CD4-positive, alpha-beta T cell treated with Interleukin-15 for 1 hour (primary cell): Measurements from ENCODE around the gene SEMA5A.
"Not testable (repeated sequence)": the region's sequence is repeated elsewhere in the genome, so short reads cannot be mapped to it uniquely, and the experiment has no call there.

ENCODE experiments used
- DNase-seq: peaks from one replicate; pipeline ENCODE4 v3.0.0-alpha.2; 2020

Gene SEMA5A

DNA sequence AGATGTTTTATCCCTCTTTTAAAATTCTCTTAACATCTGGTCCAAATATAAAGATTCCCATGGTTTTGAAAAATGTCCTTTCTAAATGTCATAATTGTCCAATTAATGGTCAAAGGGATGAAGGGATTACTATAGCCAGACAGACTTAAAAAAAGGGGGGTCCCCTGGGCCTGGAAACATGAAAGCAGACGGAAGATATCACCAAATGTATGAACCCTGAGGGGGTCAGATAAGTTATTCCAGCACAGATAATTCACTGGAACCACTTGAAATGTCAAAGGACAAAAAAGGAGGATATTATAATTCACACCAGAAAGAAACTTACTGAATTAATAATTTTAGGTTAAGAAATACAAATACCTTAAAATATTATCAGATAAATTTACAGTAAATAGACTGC is 155.8 kb downstream of the SEMA5A start:
- DNase-seq: no peak

- DNase-seq: no peak
These were observed 156.8 kb downstream of the SEMA5A start for GRCh38 chr5:9388941-9389674.

DNA sequence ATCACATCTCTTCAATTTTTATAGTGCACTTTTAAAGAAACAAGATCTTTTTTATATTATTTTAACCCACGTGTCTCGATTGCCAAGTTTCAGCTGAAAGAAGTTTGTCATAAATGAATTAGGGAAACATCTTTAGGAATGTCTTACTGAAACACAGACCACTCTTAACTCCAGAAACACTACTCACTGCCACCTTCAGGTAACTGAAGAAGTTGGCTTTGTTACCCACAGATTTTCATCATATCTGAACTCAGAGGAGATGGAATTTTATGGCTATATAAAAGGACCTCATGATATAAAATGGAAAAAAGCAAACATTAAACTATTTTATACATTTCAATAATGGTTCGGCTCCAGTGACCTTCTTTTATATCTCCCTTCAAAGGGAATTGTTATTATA is 158.0 kb downstream of the SEMA5A start:
- no peak for DNase-seq

DNA sequence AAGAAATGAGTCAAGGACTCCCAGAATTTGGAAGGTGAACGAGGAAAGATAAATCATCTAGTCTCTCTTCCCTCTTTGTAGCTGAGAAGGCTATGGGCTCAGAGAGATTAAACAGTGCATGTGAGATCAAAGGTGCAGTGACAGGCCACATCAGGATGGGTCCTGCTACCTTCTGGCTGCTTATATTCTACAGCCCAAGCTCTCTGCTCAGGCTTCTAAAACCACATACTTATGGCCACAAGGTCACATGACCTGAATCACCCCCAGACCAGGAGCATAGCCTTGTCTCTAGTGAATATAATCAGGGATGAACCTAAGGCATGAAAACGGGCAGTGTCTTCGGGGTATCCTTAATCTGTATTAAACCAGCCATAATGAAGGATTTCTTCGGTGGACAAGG is 158.9 kb downstream of the SEMA5A start:
- DNase-seq: no peak

DNA sequence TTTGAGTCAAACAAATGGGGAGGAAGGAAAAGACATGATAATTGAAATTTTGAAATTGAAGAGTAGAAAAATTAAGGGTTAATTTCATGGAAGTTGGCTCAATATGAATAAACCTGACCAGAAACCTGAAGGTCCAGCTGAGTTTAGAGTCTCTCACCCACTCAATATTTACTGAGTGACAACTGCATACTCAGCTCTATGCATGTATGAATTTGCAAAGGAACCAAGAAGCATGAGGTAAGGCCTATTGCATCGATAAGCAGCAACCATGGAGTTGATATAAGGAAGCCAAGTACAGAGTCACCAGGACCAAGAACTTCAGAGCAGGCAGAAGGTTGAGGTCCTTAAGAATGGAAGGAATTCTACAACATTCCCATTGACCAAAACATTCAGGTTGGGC is 163.4 kb downstream of the SEMA5A start:
- DNase-seq: no peak

DNA sequence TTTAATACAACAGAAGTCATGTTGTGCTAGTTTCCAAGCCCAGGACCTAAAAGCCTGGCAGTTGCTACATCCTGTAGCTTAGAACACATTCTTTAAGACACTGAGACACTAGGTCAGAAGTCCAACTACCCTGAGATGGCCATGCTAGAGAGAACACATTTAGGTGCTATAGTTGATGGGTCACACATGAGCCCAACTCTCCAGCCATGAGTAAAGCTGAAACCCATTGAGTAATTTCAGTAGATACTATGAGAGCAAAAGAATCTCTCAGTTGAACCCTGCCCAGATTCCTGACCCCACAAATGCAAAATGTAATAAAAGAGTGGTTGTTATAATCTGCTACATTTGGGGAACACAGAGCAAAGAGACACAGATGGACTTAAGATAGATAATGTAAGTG is 164.4 kb downstream of the SEMA5A start:
- no peak for DNase-seq

GRCh38 chr5:9380109-9380508 is 165.8 kb downstream of the SEMA5A start:
- DNase-seq: no peak

GRCh38 chr5:9376363-9377117 is 169.3 kb downstream of the SEMA5A start:
- DNase-seq: no peak

DNA sequence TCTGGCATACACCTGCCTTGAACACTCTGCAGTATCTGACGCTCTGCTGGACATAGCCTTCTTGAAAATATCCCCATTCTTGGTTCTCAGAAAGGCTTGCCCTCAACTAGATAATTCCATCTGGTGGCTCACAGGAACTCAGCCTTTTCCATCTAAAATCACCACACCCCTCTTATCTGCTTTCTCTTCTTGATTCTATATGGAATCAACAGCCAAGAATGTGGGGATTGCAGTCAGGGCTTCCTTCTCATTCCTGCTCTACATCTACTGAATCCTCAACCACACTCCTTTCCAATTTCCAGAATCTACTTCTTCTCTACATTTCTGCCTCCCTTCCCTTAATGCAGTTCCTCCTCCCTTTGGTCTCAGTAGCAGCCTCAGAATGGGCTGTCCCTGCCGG is 170.1 kb downstream of the SEMA5A start:
- DNase-seq: no peak

GRCh38 chr5:9374025-9374424 is 171.8 kb downstream of the SEMA5A start:
- DNase-seq: no peak

GRCh38 chr5:9373571-9373970 is 172.3 kb downstream of the SEMA5A start:
- no peak for DNase-seq

DNA sequence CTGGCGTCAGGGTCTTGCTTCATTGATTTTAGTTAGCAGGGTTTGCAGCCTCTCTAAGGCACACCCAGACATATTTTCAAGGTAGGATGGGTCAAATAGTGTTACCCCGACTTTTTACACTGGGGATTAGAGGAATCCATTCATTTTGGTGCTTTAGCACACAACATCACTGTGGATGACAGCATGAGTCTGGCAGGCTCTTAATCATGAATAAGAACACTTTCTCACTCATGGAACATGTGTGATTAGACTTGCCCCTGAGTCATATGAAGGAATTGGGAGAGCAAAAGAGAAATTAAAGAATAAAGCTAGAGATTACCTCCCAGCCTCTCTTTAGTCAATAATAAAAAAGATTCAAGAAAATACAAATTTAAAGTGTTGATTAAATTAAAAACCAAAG is 175.6 kb downstream of the SEMA5A start:
- no peak for DNase-seq

GRCh38 chr5:9365512-9365911 is 180.4 kb downstream of the SEMA5A start:
- DNase-seq: no peak

GRCh38 chr5:9363449-9363848 is 182.4 kb downstream of the SEMA5A start:
- no peak for DNase-seq

GRCh38 chr5:9363026-9363425 is 182.8 kb downstream of the SEMA5A start:
- DNase-seq: no peak

GRCh38 chr5:9362600-9362999 is 183.3 kb downstream of the SEMA5A start:
- no peak for DNase-seq

DNA sequence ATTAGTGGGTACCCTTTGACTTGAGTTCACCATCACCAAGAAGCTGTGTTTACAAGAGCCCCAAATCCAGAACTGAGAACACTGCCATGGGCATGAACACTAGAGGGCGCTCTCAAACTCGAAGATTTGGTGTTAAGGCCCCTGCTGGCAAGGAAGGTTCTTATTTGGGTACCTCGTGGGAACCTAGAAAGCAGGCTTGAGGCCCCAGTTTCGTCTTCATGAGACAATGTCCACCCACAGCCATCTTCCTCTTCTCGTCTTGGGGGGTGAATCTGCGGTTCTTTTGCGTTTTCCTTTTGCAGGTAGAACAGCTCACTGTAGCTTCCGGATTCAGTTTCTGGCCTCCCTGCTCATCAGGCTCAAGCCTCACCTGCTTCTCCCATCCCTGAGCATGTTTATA is 184.0 kb downstream of the SEMA5A start:
- no peak for DNase-seq

DNA sequence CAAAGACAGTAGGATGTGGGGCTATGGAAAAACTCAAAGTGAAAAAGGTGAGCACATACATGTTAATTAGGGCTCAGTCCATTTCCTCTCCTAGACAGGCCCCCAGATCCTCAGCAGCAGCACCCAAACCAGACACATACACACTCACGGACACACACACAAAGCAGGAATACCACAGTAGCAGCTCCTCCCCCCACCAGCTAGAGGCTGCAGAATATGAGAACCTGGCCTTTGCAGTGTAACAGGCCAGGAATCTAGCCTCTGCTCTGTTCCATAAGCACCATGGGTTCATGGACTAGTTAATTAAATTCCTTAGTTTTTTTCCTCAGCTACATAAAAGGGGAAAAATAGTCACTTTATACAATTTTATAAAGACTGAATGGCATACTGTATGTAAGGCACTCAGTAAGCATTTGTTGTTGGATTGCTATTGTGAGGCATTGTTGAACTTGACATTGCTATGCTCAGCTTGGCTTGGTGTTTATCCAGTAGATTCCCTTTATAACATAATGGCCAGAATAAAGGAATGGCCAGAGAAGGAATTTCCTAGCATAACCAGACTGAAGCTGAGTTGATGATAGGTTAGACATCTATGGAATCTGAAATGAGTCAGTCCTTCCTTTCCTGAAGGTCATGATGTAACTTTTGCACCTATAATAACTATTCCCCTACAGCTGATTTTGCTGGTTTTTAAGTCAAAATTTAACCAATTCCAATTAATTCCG is 186.8 kb downstream of the SEMA5A start:
- DNase-seq: no peak

DNA sequence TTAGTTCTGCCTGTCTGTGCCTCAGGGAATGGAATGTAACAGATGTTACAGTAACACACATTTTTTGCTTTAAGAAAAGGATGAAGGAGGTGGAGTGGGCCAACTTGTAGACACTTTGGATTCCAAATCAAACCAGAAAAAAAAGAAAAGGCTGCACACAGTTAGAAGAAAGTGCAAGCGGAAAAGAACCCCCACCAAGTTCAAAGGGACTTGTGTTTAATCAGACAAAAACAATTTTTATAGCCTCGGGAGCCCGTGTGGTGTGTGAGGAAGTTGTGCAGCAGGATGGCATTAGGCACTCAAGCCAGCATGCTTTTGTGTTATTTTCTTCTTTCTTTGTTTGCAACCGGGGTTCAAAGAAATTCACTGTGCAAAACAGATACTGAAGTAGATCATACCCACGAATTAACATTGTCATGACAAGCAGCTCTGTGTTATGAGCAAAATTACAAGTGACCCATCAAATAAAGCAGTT is 189.5 kb downstream of the SEMA5A start:
- DNase-seq: no peak

DNA sequence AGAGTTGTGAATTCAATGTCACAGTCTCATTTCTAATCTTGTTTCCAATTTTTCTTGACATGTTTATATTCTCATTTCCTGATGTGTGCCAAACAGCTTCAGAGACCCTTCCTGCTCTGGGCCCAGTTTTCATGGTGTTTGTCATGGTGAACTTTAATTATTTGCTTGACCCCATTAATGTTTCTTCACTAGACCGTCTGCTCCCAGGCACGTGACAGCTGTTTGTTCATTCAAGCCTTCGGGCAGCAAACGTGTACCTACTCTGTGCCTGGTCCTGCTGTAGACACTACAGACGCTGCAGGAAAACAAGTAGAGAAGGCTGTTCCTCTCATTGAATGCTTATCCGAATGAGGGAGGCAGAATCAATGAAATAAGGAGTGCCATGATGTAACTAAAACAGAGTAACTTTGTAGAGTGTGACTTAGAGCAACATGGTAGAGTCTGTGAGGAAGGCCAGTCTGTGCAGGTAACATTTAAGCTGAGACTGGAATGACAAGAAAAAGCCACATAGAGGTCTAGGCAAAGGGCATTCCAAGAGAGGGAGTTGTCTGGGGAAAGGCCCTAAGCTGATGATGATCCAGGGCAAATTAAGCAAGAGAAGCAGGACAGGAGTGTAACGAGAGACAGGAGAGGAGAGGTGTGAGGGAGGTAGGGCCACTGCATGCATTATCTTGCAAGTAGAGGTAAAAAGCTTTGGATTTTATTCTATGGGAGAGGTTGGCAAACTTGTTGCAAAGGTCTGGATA is 191.4 kb downstream of the SEMA5A start:
- no peak for DNase-seq

- not testable (repeated sequence) for DNase-seq
These were observed 192.8 kb downstream of the SEMA5A start for GRCh38 chr5:9353048-9353447.

DNA sequence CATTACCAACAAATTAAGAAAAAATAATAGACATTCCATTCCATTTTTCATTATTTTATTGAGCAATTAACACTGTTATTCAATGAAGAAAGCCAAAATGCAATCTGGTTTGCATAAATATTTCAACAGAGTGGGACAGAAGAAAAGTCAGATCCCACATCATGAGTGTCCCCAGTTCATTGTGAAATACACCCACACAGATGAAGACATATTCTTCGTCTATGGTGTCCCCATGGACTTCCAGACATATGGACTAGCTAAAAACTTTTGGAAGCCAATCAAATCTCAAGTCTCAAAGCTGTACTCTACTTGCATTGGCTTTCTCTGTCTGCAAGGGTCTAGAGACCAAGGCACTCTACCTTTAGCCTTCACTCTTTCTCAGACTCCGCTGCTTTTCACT is 194.3 kb downstream of the SEMA5A start:
- no peak for DNase-seq

DNA sequence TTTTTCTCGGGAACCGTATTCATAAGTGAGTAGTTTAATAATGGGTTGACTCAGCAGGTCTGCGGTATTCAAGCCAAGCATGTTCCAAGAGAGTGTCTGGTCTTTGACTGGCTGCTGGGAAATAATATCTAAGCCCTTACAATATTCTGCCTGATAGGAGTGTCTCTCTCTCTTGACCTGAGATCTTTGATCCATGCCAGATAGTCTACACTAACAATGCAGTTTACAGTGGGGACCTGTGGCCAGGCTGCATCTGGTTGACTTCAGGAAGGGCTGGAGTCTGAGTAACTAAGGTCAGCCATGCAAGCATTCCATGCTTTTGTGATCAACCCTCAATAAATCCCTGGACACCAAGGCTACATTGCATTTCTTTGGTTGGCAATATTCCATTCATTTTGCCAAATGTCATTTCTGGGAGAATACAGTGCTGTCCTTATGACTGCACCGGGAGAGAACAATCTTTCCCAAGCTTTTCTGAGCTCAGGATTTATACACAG is 195.5 kb downstream of the SEMA5A start:
- no peak for DNase-seq
